GM23338 (cell line): ENCODE results near the gene FAAP100. TPM values are rescaled to one million over a fixed set of nuclear protein-coding genes. Genes with fewer than 3 reads are reported as not detected.
A peak's percentile ranks its signal among the peaks of the same experiment; 100 is the strongest.

Source experiments
- ATAC-seq: fragments of 200-7000 bp; cut with Tn5 transposase; 3 replicates; pipeline ENCODE4 v1.9.1; 2020
- DNase-seq: peaks from one replicate; pipeline ENCODE4 v3.0.0-alpha.2; 2015; ENCODE audit warnings: low spot score
- H2AFZ ChIP-seq: fragments of 200-600 bp; sonication (generic); 2 replicates; pipeline ENCODE4 v1.8.0; 2016; ENCODE audit warnings: antibody characterized with exemption, mild to moderate bottlenecking, moderate library complexity
- H3F3A ChIP-seq: fragments of 200-600 bp; sonication (generic); replicated peaks from 2 replicates; pipeline ENCODE4 v1.8.0; 2017; ENCODE audit warnings: antibody characterized with exemption, mixed run types, low read depth
- H3K27ac ChIP-seq: fragments of 200-600 bp; sonication (generic); 2 replicates; pipeline ENCODE4 v1.6.1; 2016; ENCODE audit warnings: low read depth
- H3K27me3 ChIP-seq: fragments of 200-600 bp; sonication (generic); 2 replicates; pipeline ENCODE4 v1.8.0; 2016; ENCODE audit warnings: mild to moderate bottlenecking, mixed run types, moderate library complexity; ENCODE audit not compliant: insufficient read depth
- H3K36me3 ChIP-seq: fragments of 200-600 bp; sonication (generic); 2 replicates; pipeline ENCODE4 v1.8.0; 2016; ENCODE audit warnings: mild to moderate bottlenecking; ENCODE audit not compliant: insufficient read depth
- H3K4me1 ChIP-seq: fragments of 200-600 bp; sonication (generic); 2 replicates; pipeline ENCODE4 v1.8.0; 2016; ENCODE audit warnings: mild to moderate bottlenecking, moderate library complexity; ENCODE audit not compliant: insufficient read depth
- H3K4me2 ChIP-seq: fragments of 200-600 bp; sonication (generic); 2 replicates; pipeline ENCODE4 v1.7.1; 2017; ENCODE audit warnings: mixed run types
- H3K4me3 ChIP-seq: fragments of 200-600 bp; sonication (generic); 2 replicates; pipeline ENCODE4 v1.6.1; 2016; ENCODE audit warnings: mixed run types
- H3K79me2 ChIP-seq: fragments of 200-600 bp; sonication (generic); replicated peaks from 2 replicates; pipeline ENCODE4 v1.8.0; 2017; ENCODE audit warnings: mild to moderate bottlenecking; ENCODE audit not compliant: insufficient read depth
- H3K9me2 ChIP-seq: fragments of 200-600 bp; sonication (generic); 2 replicates; pipeline ENCODE4 v1.8.0; 2017; ENCODE audit not compliant: insufficient read depth
- H4K20me1 ChIP-seq: fragments of 200-600 bp; sonication (generic); replicated peaks from 2 replicates; pipeline ENCODE4 v1.8.0; 2017; ENCODE audit warnings: mild to moderate bottlenecking; ENCODE audit not compliant: insufficient read depth
- H3K27ac Mint-ChIP-seq: 2 replicates; pipeline ENCODE4 v1.8.0; 2020; ENCODE audit warnings: inconsistent platforms, mild to moderate bottlenecking, moderate library complexity, mixed read lengths
- H3K27me3 Mint-ChIP-seq: 3 replicates; pipeline ENCODE4 v1.8.0; 2022; ENCODE audit warnings: low read depth, mild to moderate bottlenecking, moderate library complexity, mixed read lengths, inconsistent platforms; ENCODE audit not compliant: insufficient read depth, poor library complexity
- H3K36me3 Mint-ChIP-seq: 3 replicates; pipeline ENCODE4 v1.8.0; 2021; ENCODE audit warnings: low read depth, mild to moderate bottlenecking, inconsistent platforms, moderate library complexity, mixed read lengths
- H3K4me1 Mint-ChIP-seq: 3 replicates; pipeline ENCODE4 v1.8.0; 2020; ENCODE audit warnings: mild to moderate bottlenecking, inconsistent platforms, mixed read lengths
- H3K4me3 Mint-ChIP-seq: 3 replicates; pipeline ENCODE4 v1.8.0; 2021; ENCODE audit warnings: moderate library complexity, mild to moderate bottlenecking, inconsistent platforms, mixed read lengths
- H3K9me3 Mint-ChIP-seq: 3 replicates; pipeline ENCODE4 v1.8.0; 2020; ENCODE audit warnings: moderate library complexity, mild to moderate bottlenecking, inconsistent platforms, mixed read lengths
- CREB1 ChIP-seq: fragments of 250-450 bp; sonication (Bioruptor Pico); IDR thresholded peaks from 2 replicates; pipeline ENCODE4 v1.5.0; 2020; ENCODE audit warnings: low read depth, mild to moderate bottlenecking, moderate library complexity
- EZH2 ChIP-seq: fragments of 200-600 bp; sonication (generic); IDR thresholded peaks from one replicate; pipeline ENCODE4 v1.8.0; 2017; ENCODE audit warnings: antibody characterized with exemption, mild to moderate bottlenecking, low read depth; ENCODE audit not compliant: unreplicated experiment
- EZH2phosphoT487 ChIP-seq: fragments of 200-600 bp; sonication (generic); IDR thresholded peaks from one replicate; pipeline ENCODE4 v1.8.1; 2018; ENCODE audit warnings: antibody characterized with exemption; ENCODE audit not compliant: unreplicated experiment
- JUNB ChIP-seq: IDR thresholded peaks from one replicate; pipeline ENCODE4 v1.6.1; 2016; ENCODE audit warnings: antibody characterized with exemption; ENCODE audit not compliant: unreplicated experiment
- STAT1 ChIP-seq: IDR thresholded peaks from one replicate; pipeline ENCODE4 v1.6.1; 2016; ENCODE audit warnings: antibody characterized with exemption; ENCODE audit not compliant: unreplicated experiment
- ZNF114 ChIP-seq: fragments of 250-450 bp; sonication (Bioruptor Pico); IDR thresholded peaks from 2 replicates; pipeline ENCODE4 v1.5.0; 2020; ENCODE audit warnings: mild to moderate bottlenecking, moderate library complexity
- polyA plus RNA-seq: library from polyadenylated mRNA; unstranded; fragments of >200 nt; fragmentation: Nextera tagmentation; extraction: Ambion mirVana; gene quantifications from 2 replicates; pipeline ENCODE4 v1.2.1, GENCODE V29; 2016
- total RNA-seq: library from RNA; depleted of rRNA; stranded (reverse); fragments of >200 nt; shearing (Covaris generic); gene quantifications from 2 replicates; pipeline ENCODE4 v1.2.3, GENCODE V29; 2014
- TF ChIP-seq, protein P1 (sequence below): fragments of 250-450 bp; sonication (Bioruptor Pico); IDR thresholded peaks from 2 replicates; pipeline ENCODE4 v1.5.0; 2020; ENCODE audit warnings: mild to moderate bottlenecking, moderate library complexity

FAAP100 gene
- total and polyA plus RNA-seq, 2 experiments from 2014 or later, result 16.0 to 50.5 TPM

DNA sequence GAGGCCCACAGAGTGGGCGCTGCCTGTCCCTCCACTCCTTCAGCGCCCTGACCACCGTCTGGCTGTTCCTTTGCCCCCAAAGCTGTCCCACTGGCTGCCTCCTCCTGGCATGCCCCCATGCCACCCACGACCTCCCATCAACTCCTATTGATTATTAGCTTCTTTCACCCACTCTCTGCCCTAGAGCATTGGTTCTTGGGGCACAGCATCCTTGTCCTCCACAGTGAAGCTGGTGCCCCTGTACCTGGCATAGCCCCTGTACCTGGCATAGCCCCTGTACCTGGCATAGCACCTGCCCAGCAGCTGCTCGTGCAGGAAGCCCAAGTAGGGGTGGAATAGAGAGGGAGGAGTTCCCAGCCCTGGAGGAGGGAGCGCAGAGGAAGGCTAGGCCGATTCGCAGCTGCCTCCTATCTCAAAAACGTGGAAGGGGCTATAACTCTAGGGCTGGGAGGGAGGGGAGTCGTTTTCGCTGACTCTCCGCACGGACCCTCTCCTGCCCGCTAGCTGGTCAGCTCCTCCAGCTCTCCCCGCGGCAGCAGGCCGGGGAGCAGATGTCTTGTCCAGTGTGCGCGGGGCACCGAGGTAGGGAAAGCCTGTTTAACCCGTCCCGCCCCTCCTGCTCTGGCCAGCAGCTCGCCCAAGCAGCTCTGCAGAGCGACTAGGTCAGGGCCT lies 33.9 kb downstream of the FAAP100 start (continued):
- TF ChIP-seq, protein P1, sequence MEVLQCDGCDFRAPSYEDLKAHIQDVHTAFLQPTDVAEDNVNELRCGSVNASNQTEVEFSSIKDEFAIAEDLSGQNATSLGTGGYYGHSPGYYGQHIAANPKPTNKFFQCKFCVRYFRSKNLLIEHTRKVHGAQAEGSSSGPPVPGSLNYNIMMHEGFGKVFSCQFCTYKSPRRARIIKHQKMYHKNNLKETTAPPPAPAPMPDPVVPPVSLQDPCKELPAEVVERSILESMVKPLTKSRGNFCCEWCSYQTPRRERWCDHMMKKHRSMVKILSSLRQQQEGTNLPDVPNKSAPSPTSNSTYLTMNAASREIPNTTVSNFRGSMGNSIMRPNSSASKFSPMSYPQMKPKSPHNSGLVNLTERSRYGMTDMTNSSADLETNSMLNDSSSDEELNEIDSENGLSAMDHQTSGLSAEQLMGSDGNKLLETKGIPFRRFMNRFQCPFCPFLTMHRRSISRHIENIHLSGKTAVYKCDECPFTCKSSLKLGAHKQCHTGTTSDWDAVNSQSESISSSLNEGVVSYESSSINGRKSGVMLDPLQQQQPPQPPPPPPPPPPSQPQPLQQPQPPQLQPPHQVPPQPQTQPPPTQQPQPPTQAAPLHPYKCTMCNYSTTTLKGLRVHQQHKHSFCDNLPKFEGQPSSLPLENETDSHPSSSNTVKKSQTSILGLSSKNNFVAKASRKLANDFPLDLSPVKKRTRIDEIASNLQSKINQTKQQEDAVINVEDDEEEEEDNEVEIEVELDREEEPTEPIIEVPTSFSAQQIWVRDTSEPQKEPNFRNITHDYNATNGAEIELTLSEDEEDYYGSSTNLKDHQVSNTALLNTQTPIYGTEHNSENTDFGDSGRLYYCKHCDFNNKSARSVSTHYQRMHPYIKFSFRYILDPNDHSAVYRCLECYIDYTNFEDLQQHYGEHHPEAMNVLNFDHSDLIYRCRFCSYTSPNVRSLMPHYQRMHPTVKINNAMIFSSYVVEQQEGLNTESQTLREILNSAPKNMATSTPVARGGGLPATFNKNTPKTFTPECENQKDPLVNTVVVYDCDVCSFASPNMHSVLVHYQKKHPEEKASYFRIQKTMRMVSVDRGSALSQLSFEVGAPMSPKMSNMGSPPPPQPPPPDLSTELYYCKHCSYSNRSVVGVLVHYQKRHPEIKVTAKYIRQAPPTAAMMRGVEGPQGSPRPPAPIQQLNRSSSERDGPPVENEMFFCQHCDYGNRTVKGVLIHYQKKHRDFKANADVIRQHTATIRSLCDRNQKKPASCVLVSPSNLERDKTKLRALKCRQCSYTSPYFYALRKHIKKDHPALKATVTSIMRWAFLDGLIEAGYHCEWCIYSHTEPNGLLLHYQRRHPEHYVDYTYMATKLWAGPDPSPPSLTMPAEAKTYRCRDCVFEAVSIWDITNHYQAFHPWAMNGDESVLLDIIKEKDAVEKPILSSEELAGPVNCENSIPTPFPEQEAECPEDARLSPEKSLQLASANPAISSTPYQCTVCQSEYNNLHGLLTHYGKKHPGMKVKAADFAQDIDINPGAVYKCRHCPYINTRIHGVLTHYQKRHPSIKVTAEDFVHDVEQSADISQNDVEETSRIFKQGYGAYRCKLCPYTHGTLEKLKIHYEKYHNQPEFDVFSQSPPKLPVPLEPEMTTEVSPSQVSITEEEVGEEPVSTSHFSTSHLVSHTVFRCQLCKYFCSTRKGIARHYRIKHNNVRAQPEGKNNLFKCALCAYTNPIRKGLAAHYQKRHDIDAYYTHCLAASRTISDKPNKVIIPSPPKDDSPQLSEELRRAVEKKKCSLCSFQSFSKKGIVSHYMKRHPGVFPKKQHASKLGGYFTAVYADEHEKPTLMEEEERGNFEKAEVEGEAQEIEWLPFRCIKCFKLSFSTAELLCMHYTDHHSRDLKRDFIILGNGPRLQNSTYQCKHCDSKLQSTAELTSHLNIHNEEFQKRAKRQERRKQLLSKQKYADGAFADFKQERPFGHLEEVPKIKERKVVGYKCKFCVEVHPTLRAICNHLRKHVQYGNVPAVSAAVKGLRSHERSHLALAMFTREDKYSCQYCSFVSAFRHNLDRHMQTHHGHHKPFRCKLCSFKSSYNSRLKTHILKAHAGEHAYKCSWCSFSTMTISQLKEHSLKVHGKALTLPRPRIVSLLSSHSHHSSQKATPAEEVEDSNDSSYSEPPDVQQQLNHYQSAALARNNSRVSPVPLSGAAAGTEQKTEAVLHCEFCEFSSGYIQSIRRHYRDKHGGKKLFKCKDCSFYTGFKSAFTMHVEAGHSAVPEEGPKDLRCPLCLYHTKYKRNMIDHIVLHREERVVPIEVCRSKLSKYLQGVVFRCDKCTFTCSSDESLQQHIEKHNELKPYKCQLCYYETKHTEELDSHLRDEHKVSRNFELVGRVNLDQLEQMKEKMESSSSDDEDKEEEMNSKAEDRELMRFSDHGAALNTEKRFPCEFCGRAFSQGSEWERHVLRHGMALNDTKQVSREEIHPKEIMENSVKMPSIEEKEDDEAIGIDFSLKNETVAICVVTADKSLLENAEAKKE (CRISPR knock-in tag), result no peak
- TF ChIP-seq STAT1 (no peak), EZH2phosphoT487 (no peak), CREB1 (no peak), EZH2 (no peak)

DNA sequence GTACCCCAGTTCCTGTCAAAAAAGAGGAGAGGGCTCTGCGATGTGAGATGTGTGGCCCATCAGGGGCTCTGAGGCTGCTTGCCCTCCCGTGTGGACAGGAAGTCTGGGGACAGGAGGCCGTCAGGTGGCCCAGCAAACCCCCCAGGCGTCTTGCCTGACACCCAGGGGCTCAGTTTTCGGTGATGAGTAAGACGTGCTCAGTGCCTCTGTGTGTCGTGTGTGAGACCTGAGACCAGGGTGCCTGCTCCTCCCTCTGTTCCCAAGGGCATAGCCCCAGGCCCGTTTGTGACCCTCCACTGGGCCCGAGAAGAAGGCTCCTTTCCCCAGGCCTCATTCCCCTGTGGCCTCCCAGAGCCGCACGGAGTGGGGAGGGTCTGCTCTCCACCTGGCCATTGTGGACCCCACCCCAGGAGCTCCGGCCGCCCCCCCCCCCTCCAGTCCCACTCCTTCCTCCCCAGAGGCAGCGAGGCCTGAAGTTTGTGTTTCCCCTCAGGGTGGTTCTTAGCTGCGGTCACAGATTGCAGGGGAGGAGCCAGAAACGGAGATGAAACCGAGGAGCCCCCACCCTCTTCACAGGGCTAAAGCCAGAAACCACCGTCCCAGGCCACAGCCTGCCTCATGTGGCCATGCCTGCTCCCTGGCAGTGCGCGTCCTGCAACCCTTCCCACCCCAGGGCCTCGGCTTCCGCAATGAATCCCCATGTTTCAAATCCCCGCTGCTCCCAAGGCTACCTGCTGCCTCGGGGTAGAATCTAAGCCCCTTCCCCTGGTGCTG lies 34.6 kb downstream of the FAAP100 start:
- no peak overlapping the region for H3K27ac Mint-ChIP-seq
- no peaks in the 10 kb centered on the region; the same call in 1 of the 3 replicates for H3K9me3 Mint-ChIP-seq
- Histone ChIP-seq H3K4me2 (peak overlapping the region; percentile 84), H3F3A (peaks cover 22% of the 10 kb centered on the region), H3K27me3 (peaks cover 45% of the 10 kb centered on the region), H3K4me1 (peaks cover 22% of the 10 kb centered on the region), H3K4me3 (peak overlapping the region; percentile 65; the same call in 1 of the 2 replicates), H3K9me2 (no peaks in the 10 kb centered on the region), H4K20me1 (peaks cover 7% of the 10 kb centered on the region; the same call in 1 of the 2 replicates), H3K27ac (no peak overlapping the region), H2AFZ (no peak overlapping the region), H3K79me2 (peaks cover 18% of the 10 kb centered on the region), H3K36me3 (no peaks in the 10 kb centered on the region)
- H3K4me1 Mint-ChIP-seq, result peaks cover 18% of the 10 kb centered on the region
- no peaks in the 10 kb centered on the region; the same call in 2 of the 3 replicates for H3K36me3 Mint-ChIP-seq
- peak; percentile 4 for ATAC-seq
- peaks cover 53% of the 10 kb centered on the region for H3K27me3 Mint-ChIP-seq
- DNase-seq, result peak; percentile 64
- H3K4me3 Mint-ChIP-seq, result peak overlapping the region; percentile 57
- TF ChIP-seq ZNF114 (CRISPR knock-in tag) (no peak), EZH2phosphoT487 (no peak), EZH2 (no peak), JUNB (no peak)
- TF ChIP-seq, protein P1 (CRISPR knock-in tag), result no peak
